K562 (cell line): ENCODE measurements around the gene NAV2. TPM values are rescaled to one million over a fixed set of nuclear protein-coding genes. Genes with fewer than 3 reads are reported as not detected.
A peak's percentile ranks its signal among the peaks of the same experiment; 100 is the strongest.

Source experiments
- CBFA2T2 ChIP-seq: fragments of 450-650 bp; conservative IDR thresholded peaks from 2 replicates; pipeline ENCODE4 v1.6.1; 2017; ENCODE audit warnings: mild to moderate bottlenecking
- CCAR2 ChIP-seq: fragments of 200-400 bp; formaldehyde crosslinking; IDR thresholded peaks from 2 replicates; pipeline ENCODE4 v1.6.1; 2017; ENCODE audit warnings: mild to moderate bottlenecking, low read depth, low read length
- CEBPB ChIP-seq: fragments of 450-650 bp; IDR thresholded peaks from 2 replicates; pipeline ENCODE4 v1.6.1; 2016; ENCODE audit warnings: missing genetic modification characterization, missing compliant biosample characterization
- DMBX1 ChIP-seq: fragments of 250-450 bp; sonication (Bioruptor Pico); IDR thresholded peaks from 2 replicates; pipeline ENCODE4 v1.8.0; 2022; ENCODE audit warnings: inconsistent platforms, mild to moderate bottlenecking, moderate library complexity, borderline replicate concordance
- EHMT2 ChIP-seq: fragments of 450-650 bp; IDR thresholded peaks from 2 replicates; pipeline ENCODE4 v1.6.1; 2018; ENCODE audit warnings: antibody characterized with exemption
- ELF1 ChIP-seq: fragments of 200-800 bp; sonication (Bioruptor generic); IDR thresholded peaks from 2 replicates; pipeline ENCODE4 v1.6.1; 2016; ENCODE audit warnings: missing genetic modification characterization, missing compliant biosample characterization
- FOXK1 ChIP-seq: sonication (generic); formaldehyde crosslinking; IDR thresholded peaks from 2 replicates; pipeline ENCODE4 v1.8.0; 2022; ENCODE audit warnings: missing genetic modification reagents, mild to moderate bottlenecking, borderline replicate concordance
- FOXK2 ChIP-seq, 2 experiments: fragments of 450-650 bp; IDR thresholded peaks in 1 of 2; conservative IDR thresholded peaks in 1 of 2; 2 replicates each; pipeline ENCODE4 v1.6.1; 2016; ENCODE audit warnings: low read depth in 2 of 2, mild to moderate bottlenecking in 1 of 2
- FOXP1 ChIP-seq: sonication (generic); formaldehyde crosslinking; IDR thresholded peaks from 2 replicates; pipeline ENCODE4 v1.8.0; 2022; ENCODE audit warnings: mild to moderate bottlenecking, missing genetic modification reagents
- GABPB1 ChIP-seq: sonication (generic); formaldehyde crosslinking; IDR thresholded peaks from 2 replicates; pipeline ENCODE4 v1.8.0; 2022; ENCODE audit warnings: mild to moderate bottlenecking, missing genetic modification reagents
- GABPB2 ChIP-seq: fragments of 250-450 bp; sonication (Bioruptor Pico); conservative IDR thresholded peaks from 2 replicates; pipeline ENCODE4 v1.5.1; 2021; ENCODE audit warnings: mild to moderate bottlenecking
- POLR2AphosphoS5 ChIP-seq: IDR thresholded peaks from 2 replicates; pipeline ENCODE4 v1.6.1; 2011; ENCODE audit warnings: mild to moderate bottlenecking, low read depth, low read length, moderate library complexity; ENCODE audit not compliant: control insufficient read depth, insufficient read depth
- POLR2G ChIP-seq: fragments of 200-400 bp; formaldehyde crosslinking; IDR thresholded peaks from 2 replicates; pipeline ENCODE4 v1.6.1; 2017; ENCODE audit warnings: low read depth, mild to moderate bottlenecking, antibody characterized with exemption, low read length, moderate library complexity
- PPARD ChIP-seq: fragments of 250-450 bp; sonication (Bioruptor Pico); IDR thresholded peaks from 2 replicates; pipeline ENCODE4 v1.8.0; 2022; ENCODE audit warnings: inconsistent platforms, mild to moderate bottlenecking, moderate library complexity
- PYGO2 ChIP-seq: fragments of 450-650 bp; IDR thresholded peaks from 2 replicates; pipeline ENCODE4 v1.6.1; 2016; ENCODE audit warnings: mild to moderate bottlenecking, missing genetic modification characterization, moderate library complexity, missing compliant biosample characterization
- RAD51 ChIP-seq: fragments of 450-650 bp; IDR thresholded peaks from 2 replicates; pipeline ENCODE4 v1.7.1; 2016; ENCODE audit warnings: low read depth, mild to moderate bottlenecking, borderline replicate concordance
- RBFOX2 ChIP-seq: fragments of 200-400 bp; formaldehyde crosslinking; IDR thresholded peaks from 2 replicates; pipeline ENCODE4 v1.6.1; 2017; ENCODE audit warnings: low read depth, mild to moderate bottlenecking, low read length, moderate library complexity
- RCOR1 ChIP-seq, 2 experiments: IDR thresholded peaks; 2 replicates each; pipeline ENCODE4 v1.6.1; 2012; ENCODE audit warnings: low read depth in 2 of 2, low read length in 2 of 2, borderline replicate concordance in 1 of 2, improper control_type of control experiment in 1 of 2
- SAFB ChIP-seq: fragments of 200-400 bp; formaldehyde crosslinking; IDR thresholded peaks from 2 replicates; pipeline ENCODE4 v1.6.1; 2017; ENCODE audit warnings: low read depth, low read length, borderline replicate concordance
- SP1 ChIP-seq: sonication (generic); formaldehyde crosslinking; IDR thresholded peaks from 2 replicates; pipeline ENCODE4 v1.8.1; 2022; ENCODE audit warnings: mild to moderate bottlenecking, missing genetic modification reagents
- SREBF1 ChIP-seq: fragments of 150-350 bp; IDR thresholded peaks from 2 replicates; pipeline ENCODE4 v1.6.1; 2014; ENCODE audit warnings: antibody characterized with exemption, low read depth, low read length, borderline replicate concordance
- TEAD1 ChIP-seq, 2 experiments: fragments of 450-650 bp in 1 of 2; sonication (generic) in 1 of 2; formaldehyde crosslinking; IDR thresholded peaks; 2 replicates each; pipeline versions ENCODE4 v1.4.0 to v1.8.0; 2020 to 2022; ENCODE audit warnings: mild to moderate bottlenecking in 2 of 2, missing genetic modification reagents in 1 of 2
- TRIM24 ChIP-seq, 2 experiments: fragments of 450-650 bp; IDR thresholded peaks; 2 replicates each; pipeline ENCODE4 v1.6.1; 2016
- ZKSCAN8 ChIP-seq: fragments of 200-800 bp; sonication (Bioruptor generic); IDR thresholded peaks from 2 replicates; pipeline ENCODE4 v1.6.1; 2016; ENCODE audit warnings: missing genetic modification characterization, missing compliant biosample characterization
- ZNF133 ChIP-seq: fragments of 250-450 bp; sonication (Bioruptor Pico); IDR thresholded peaks from 2 replicates; pipeline ENCODE4 v1.4.0; 2020; ENCODE audit warnings: mild to moderate bottlenecking
- ZNF140 ChIP-seq: fragments of 250-450 bp; sonication (Bioruptor Pico); IDR thresholded peaks from 2 replicates; pipeline ENCODE4 v1.8.0; 2021; ENCODE audit warnings: moderate library complexity, mild to moderate bottlenecking, inconsistent platforms
- ZNF224 ChIP-seq: sonication (generic); formaldehyde crosslinking; IDR thresholded peaks from 2 replicates; pipeline ENCODE4 v1.8.0; 2022; ENCODE audit warnings: mild to moderate bottlenecking, missing genetic modification reagents
- ZNF75A ChIP-seq: fragments of 450-650 bp; formaldehyde crosslinking; IDR thresholded peaks from 2 replicates; pipeline ENCODE4 v1.4.0; 2020; ENCODE audit warnings: mild to moderate bottlenecking
- polyA plus RNA-seq, 8 experiments: library from polyadenylated mRNA; depleted of rRNA in 4 of 8; stranded (reverse) in 5 of 8; unstranded in 3 of 8; fragments of >200 nt; fragmentation: Nextera tagmentation in 2 of 8; fragmentation: Illumina TruSeq in 1 of 8; extraction: Ambion mirVana in 2 of 8; extraction: Trizol in 1 of 8; gene quantifications; 2 replicates each; pipeline versions ENCODE4 v1.2.1 to v1.2.3, GENCODE V29; 2011 to 2014; ENCODE audit warnings: inconsistent platforms in 1 of 8, missing spikeins in 1 of 8
- total RNA-seq, 7 experiments: library from RNA; depleted of rRNA in 6 of 7; stranded (reverse); fragments of >200 nt in 6 of 7; fragmentation: Illumina TruSeq in 2 of 7; extraction: Trizol in 2 of 7; gene quantifications; 2 replicates each; pipeline versions ENCODE4 v1.2.1 to v1.2.3, GENCODE V29; 2011 to 2021; ENCODE audit warnings: low replicate concordance in 1 of 7
- TF ChIP-seq, protein P1 (sequence below): sonication (generic); formaldehyde crosslinking; IDR thresholded peaks from 2 replicates; pipeline ENCODE4 v1.9.0; 2022; ENCODE audit warnings: mild to moderate bottlenecking, missing genetic modification reagents
- TF ChIP-seq, protein P2 (sequence below), 2 experiments: fragments of 450-650 bp in 1 of 2; sonication (generic) in 1 of 2; formaldehyde crosslinking in 1 of 2; IDR thresholded peaks in 1 of 2; conservative IDR thresholded peaks in 1 of 2; 2 replicates each; pipeline versions ENCODE4 v1.6.1 to v1.8.1; 2016 to 2023; ENCODE audit warnings: mild to moderate bottlenecking in 2 of 2, moderate library complexity in 2 of 2, inconsistent platforms in 1 of 2, missing genetic modification reagents in 1 of 2

NAV2 gene
- total and polyA plus RNA-seq, 9 of the 15 experiments (the other 6 are each of a cell fraction or from before 2014, with no cell fraction given), result 0.03 to 0.35 (median 0.05) TPM

DNA sequence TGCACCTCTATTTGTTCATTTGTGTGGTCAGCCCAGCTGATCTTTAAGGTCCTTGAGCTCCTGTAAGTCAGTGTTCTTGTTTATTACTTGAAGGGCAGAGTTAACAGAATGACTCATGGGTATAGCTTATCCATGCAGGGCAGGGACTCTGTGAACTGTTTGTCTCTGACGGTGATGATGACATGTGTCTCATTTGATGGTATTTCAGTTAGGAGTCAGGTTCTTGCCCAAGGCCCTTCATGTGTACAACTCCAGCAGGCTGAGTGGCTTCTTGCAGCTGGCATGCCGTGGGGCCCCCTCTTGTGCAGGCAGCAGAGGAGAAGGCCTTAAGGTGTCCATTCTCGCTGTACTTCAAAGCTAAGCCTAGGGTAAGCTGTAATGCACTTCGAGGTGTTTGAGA lies 282.5 kb downstream of the NAV2 start (continued):
- TF ChIP-seq ZNF133 (CRISPR knock-in tag) (no peak), ZNF140 (CRISPR knock-in tag) (no peak), SREBF1 (no peak), FOXP1 (peak; percentile 84; the same call in 1 of the 2 replicates), POLR2G (no peak), GABPB2 (CRISPR knock-in tag) (no peak), DMBX1 (CRISPR knock-in tag) (peak; percentile 29; the same call in 1 of the 2 replicates), PYGO2 (tag) (no peak), ZKSCAN8 (CRISPR knock-in tag) (no peak), POLR2AphosphoS5 (peak; percentile 43; the same call in 1 of the 2 replicates), TEAD1 (CRISPR knock-in tag; IDR thresholded peaks at IDR 0.05) (0 out of 4 replicates have a peak, but pooled peaks of 1 of the 2 experiments have one; percentile 23), CEBPB (tag) (peak; percentile 72), TRIM24 (IDR thresholded peaks at IDR 0.05) (peak; percentile 76 to 82), RAD51 (no peak), ZNF75A (CRISPR knock-in tag) (no peak), GABPB1 (peak; percentile 40; the same call in 1 of the 2 replicates), CCAR2 (no peak), CBFA2T2 (peak; percentile 71), FOXK1 (CRISPR knock-in tag) (no peak), RBFOX2 (no peak), ELF1 (no peak), FOXK2 (conservative IDR thresholded peaks at IDR 0.05 in 1 of 2, IDR thresholded peaks at IDR 0.05 in 1 of 2; ENCODE audit: low read depth in 2 of 2) (peak; percentile 88 to 92), EHMT2 (no peak; the same call in 1 of the 2 replicates), SAFB (no peak), ZNF224 (no peak), SP1 (CRISPR knock-in tag) (0 out of 2 replicates have a peak, but pooled peaks have one; percentile 42), PPARD (CRISPR knock-in tag) (no peak), RCOR1 (IDR thresholded peaks at IDR 0.05; ENCODE audit: borderline replicate concordance in 1 of 2, low read depth in 2 of 2, low read length in 2 of 2) (peak in 1 of 2 experiments; percentile 81; a peak in 1 of 4 replicates)
- TF ChIP-seq, protein P1, sequence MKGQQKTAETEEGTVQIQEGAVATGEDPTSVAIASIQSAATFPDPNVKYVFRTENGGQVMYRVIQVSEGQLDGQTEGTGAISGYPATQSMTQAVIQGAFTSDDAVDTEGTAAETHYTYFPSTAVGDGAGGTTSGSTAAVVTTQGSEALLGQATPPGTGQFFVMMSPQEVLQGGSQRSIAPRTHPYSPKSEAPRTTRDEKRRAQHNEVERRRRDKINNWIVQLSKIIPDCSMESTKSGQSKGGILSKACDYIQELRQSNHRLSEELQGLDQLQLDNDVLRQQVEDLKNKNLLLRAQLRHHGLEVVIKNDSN, result no peak
- TF ChIP-seq, protein P2, sequence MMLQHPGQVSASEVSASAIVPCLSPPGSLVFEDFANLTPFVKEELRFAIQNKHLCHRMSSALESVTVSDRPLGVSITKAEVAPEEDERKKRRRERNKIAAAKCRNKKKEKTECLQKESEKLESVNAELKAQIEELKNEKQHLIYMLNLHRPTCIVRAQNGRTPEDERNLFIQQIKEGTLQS (IDR thresholded peaks at IDR 0.05), result peak; percentile 96
- TF ChIP-seq, protein P2 (CRISPR knock-in tag; conservative IDR thresholded peaks at IDR 0.05), result 0 out of 2 replicates have a peak, but pooled peaks have one; percentile 66
